ENCODE results near the gene PANK4.

- no peak for TF ChIP-seq ZFP36 (IDR thresholded peaks at IDR 0.05; ENCODE audit: borderline replicate concordance, partially characterized antibody)
- TF ChIP-seq EP300 (IDR thresholded peaks at IDR 0.05) = no peak
- no peak for TF ChIP-seq CEBPB (IDR thresholded peaks at IDR 0.05)
- TF ChIP-seq POLR2A (IDR thresholded peaks at IDR 0.05; ENCODE audit: low read length) = no peak
- no peak for TF ChIP-seq CTCF (IDR thresholded peaks at IDR 0.05)
- TF ChIP-seq CHD2 (IDR thresholded peaks at IDR 0.05; ENCODE audit: low read length, partially characterized antibody) = no peak
- TF ChIP-seq HOXA7 (CRISPR knock-in tag; IDR thresholded peaks at IDR 0.05) = no peak
Observed at GRCh38 chr1:2553871-2554620, 27.6 kb upstream of the PANK4 start.

Data from A549 (cell line).